Activated CD4-positive, alpha-beta T cell treated with anti-CD3 and anti-CD28 coated beads, Interleukin-2, amount 10 ng/mL, durations not matched to agents 7 days and 5 days (primary cell): ENCODE data around the gene OXCT1. TPM values are rescaled to one million over a fixed set of nuclear protein-coding genes. Genes with fewer than 3 reads are reported as not detected.

Experiments
- CTCF ChIA-PET: fragments of 350-600 bp; sonication (Branson Sonifier 250); formaldehyde crosslinking; loops from one replicate; lab custom pipeline; 2021; ENCODE audit warnings: antibody characterized with exemption; lab: Charles Lee
- POLR2A ChIA-PET: fragments of 350-600 bp; sonication (Branson Sonifier 250); formaldehyde crosslinking; loops from one replicate; lab custom pipeline; 2021; ENCODE audit warnings: antibody characterized with exemption; lab: Charles Lee
- DNase-seq: peaks from one replicate; pipeline ENCODE4 v3.0.0-alpha.2; 2020
- H3K27ac Mint-ChIP-seq: one replicate; pipeline ENCODE4 v1.8.0; 2021; ENCODE audit warnings: mild to moderate bottlenecking, moderate library complexity, mixed read lengths
- H3K27me3 Mint-ChIP-seq: one replicate; pipeline ENCODE4 v1.8.0; 2021; ENCODE audit warnings: mixed read lengths
- H3K36me3 Mint-ChIP-seq: one replicate; pipeline ENCODE4 v1.8.0; 2021; ENCODE audit warnings: low read depth, mixed read lengths
- H3K4me1 Mint-ChIP-seq: one replicate; pipeline ENCODE4 v1.8.0; 2021; ENCODE audit warnings: mixed read lengths
- H3K4me3 Mint-ChIP-seq: one replicate; pipeline ENCODE4 v1.8.0; 2021; ENCODE audit warnings: mild to moderate bottlenecking, moderate library complexity, mixed read lengths
- H3K9me3 Mint-ChIP-seq: one replicate; pipeline ENCODE4 v1.8.0; 2021; ENCODE audit warnings: mixed read lengths
- total RNA-seq, 2 experiments: library from RNA; stranded (reverse); gene quantifications; one replicate each; pipeline ENCODE4 v1.2.3, GENCODE V29; 2021

Gene OXCT1
- 10 to 100 TPM; 58.7 to 59.9 TPM for total RNA-seq

DNA sequence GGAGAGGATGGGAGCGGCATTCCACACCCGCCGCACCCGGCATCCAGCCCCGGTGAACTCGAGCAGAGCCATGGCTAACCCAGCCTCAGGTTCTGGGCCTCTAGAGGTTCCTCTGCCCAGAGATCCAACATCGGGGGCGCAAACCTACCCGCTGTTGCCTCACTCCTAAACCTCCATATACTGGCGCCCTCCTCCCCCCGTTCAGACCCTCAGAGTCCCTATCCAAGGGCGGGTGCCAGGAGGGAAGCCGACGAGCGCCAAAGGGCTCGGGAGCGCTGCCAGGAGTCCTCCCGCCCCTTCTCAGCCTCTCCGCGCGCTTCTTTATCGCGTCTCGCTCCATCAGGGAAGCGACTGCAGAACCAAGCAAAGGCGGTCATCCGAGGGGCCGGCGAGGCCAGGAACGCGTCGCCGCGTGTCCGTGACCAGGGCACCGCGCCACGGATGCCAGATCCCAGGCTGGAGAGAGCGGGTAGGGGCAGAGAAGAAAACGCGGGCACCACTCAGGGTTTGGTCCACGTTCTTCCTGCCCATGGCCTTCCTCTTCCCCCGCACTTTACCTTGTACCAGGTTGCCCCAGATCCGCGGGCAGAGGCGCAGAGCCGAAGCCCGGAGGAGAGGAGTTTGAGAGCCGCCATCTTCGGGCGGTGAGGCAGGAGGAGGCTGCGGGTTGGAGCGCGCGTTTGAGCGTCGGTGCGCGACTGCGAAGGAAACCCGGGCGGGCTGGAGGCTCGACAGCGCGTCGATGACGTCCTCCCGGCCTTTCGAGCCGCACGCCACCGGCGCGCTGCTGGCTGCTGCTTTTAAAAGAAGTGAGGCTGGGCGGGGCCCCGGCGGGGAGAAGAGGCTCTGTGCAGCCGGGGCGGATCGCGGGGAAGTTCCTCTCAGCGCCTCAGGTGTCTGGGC, at the start of gene OXCT1:
TSS of gene OXCT1 (minus strand) at position 702 of the 903 bp plus-strand sequence. CDS start at position 635, 67 bp downstream.
- CTCF ChIA-PET, result no interaction called here
- Mint-ChIP-seq H3K27ac (peak within 1 kb of the TSS; percentile 94), H3K4me1 (peaks cover 50% of the 10 kb centered on the region), H3K4me3 (peak within 1 kb of the TSS; percentile 89), H3K9me3 (peaks cover 2% of the 10 kb centered on the region), H3K27me3 (no peaks in the 10 kb centered on the region), H3K36me3 (peaks cover 23% of the 10 kb centered on the region)
- POLR2A ChIA-PET, result no interaction called here
- peak; percentile 95 for DNase-seq

DNA sequence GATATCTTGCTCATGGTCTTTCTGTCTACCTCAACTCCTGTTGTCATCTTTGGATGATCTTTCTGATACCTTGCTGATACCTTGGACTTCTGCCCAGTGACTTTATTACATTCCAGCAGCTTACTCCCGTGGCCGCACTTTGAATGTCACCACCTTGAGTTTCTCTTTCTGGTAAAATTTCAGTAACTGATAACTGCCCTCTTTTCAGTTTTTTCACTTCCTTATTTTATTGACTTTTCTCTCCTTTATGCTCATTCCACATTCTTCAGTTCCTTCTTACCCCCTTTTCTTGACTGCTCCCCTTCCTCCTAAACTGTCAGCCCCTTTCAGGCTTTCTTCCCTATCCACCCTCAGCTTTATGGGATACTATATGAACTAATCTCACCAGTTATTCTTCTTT, 47.9 kb upstream of the OXCT1 start:
- Mint-ChIP-seq H3K4me1 (peaks cover 1% of the 10 kb centered on the region), H3K36me3 (peaks cover 64% of the 10 kb centered on the region), H3K4me3 (no peak overlapping the region), H3K9me3 (no peaks in the 10 kb centered on the region), H3K27ac (no peak overlapping the region), H3K27me3 (no peaks in the 10 kb centered on the region)
- CTCF ChIA-PET, result no interaction called here
- POLR2A ChIA-PET, result no interaction called here
- no peak for DNase-seq

DNA sequence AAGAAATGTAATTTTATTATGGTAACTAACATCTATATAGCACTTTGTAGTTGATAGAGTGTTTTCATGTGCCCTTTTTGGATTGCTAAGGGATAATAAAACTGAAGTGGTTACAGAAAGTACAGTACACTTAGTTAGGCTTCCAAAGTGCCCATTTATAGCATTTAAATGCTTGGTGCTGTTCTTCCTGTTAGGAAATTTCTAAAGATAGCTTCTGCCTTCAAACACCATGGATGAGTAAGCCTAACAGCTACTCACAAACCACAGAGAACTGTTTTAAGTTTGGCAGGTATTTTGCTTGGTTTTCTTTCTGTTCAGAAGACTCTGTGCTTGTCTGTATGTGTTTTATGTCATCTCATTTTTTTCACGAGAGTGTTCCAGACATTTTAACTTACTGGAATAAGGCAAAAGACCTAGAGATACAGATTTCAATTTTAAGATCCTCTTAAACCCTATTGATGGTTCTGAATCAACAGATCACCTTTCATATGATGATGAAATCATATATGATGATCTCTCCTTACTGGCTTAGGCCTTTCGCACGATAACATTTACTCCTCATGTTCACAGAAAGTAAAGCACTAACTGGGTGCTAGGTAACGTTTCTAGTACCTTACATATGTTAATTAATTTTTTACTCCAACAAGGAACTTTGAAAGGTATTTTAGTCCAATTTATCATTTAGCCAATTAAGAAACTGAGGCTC, 38.3 kb upstream of the OXCT1 start:
- Mint-ChIP-seq H3K4me1 (peaks cover 42% of the 10 kb centered on the region), H3K27me3 (no peaks in the 10 kb centered on the region), H3K36me3 (peaks cover 56% of the 10 kb centered on the region), H3K9me3 (no peaks in the 10 kb centered on the region), H3K27ac (no peak overlapping the region), H3K4me3 (no peak overlapping the region)
- ChIA-PET POLR2A (no interaction called here), CTCF (interaction anchor here (0.6 kb wide), 1 partner anchor 15 kb away, joined by 3 read pairs; no protein-coding TSS in a partner anchor)
- no peak for DNase-seq

DNA sequence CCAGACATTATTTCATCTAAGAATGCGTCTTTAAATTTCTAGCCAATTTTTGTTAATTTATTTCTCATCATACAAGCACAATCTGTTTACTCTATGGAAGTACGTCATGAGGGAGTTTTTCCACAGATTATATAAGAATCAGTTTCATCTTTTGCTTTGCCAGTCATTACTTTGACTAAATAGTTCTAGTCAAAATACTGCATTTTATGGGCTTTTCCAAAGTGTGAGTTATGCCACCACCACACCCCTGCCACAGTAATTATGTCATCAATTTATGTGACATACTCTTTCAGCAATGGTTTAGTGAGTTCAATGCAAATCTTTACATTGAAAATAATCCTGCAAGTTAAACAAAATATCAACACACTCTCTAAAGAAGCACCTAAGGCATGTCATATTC, 35.9 kb upstream of the OXCT1 start:
- Mint-ChIP-seq H3K36me3 (peaks cover 42% of the 10 kb centered on the region), H3K27me3 (peaks cover 3% of the 10 kb centered on the region), H3K9me3 (no peaks in the 10 kb centered on the region), H3K27ac (no peak overlapping the region), H3K4me3 (no peak overlapping the region), H3K4me1 (peaks cover 49% of the 10 kb centered on the region)
- POLR2A ChIA-PET, result no interaction called here
- DNase-seq, result no peak
- CTCF ChIA-PET, result no interaction called here

DNA sequence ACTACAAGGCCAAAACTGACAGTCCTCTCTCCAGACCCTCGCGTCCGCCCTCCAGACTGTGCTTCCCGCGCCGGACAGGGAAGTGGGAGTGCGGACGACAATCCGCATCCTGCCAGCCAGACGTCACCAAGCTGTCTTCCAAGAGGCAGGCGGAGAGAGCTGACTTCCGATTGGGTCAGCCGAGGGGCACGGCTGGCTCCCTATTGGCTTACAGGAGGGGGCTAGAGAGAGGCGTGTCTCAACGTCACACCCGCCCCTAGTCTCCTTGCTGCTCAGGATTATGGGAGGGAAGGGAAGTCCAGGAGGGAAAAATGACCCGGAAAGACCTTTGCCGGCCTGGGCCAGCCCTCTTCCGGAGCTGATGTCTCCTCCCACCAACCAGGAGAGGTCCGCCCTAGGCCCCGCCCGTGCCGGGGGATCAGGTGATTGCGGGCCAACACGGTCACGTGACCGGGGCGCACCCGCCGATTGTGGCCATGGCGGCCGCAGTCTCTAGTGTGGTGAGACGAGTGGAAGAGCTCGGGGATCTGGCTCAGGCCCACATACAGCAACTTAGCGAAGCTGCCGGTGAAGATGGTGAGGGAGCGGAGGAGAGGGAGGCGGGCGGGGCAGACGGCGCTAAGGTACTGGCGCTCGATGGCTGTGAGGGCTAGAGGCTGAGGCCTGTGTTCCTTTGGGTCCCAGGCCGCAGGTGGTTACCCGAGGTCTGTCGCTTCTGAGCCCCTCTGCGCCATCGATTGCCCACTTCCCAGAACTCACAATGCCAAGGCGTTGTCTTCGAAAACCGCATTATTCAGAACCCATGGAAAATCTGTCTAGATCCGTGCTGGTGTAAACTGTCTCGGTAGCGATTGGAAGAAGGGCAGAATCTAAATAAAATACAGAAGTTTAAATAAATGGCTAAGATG, 33.9 kb upstream of the OXCT1 start, which contains the start of gene RIMOC1:
TSS of gene RIMOC1 (plus strand) at position 453 of the 908 bp plus-strand sequence. CDS start at position 477, 24 bp downstream.
- Mint-ChIP-seq H3K4me1 (peaks cover 47% of the 10 kb centered on the region), H3K27ac (peak within 1 kb of the TSS; percentile 97), H3K27me3 (peaks cover 4% of the 10 kb centered on the region), H3K9me3 (no peaks in the 10 kb centered on the region), H3K36me3 (peaks cover 30% of the 10 kb centered on the region), H3K4me3 (peak within 1 kb of the TSS; percentile 97)
- ChIA-PET POLR2A (interaction anchor here (0.8 to 1.4 kb wide), 5 partner anchors 19 to 1116 kb away, joined by 3 to 9 read pairs (median 3); partner anchors contain the start of gene FBXO4), CTCF (interaction anchor here (0.8 to 1.4 kb wide), 7 partner anchors 9 to 1088 kb away, joined by 3 to 8 read pairs (median 5); partner anchors contain the start of gene FBXO4)
- DNase-seq, result peak; percentile 99

DNA sequence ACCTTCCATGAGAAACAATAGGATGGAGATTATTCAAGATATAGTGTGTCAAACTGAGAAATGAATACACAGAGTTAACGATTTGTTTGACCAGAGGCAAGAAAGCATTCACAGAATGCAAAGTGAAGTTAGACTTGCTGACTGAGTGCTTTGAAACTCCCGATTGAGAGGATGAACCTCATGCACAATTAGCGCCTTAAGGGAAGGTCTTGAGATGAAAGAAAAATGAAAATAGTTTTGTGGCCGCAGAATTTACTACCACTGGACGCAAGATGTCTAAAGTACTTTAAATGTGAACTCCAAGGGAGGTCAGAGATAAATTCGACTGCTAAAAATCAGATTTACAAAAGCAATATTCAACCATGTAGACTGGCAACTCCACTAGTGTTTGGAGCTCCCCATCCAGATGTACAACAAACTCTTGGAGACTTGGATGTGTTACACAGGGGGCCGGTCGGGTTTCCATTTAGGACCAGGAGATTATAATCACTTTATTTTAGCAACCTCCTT, 33.2 kb upstream of the OXCT1 start:
- CTCF ChIA-PET, result interaction anchor here (0.8 to 1.4 kb wide), 6 partner anchors 9 to 1089 kb away, joined by 3 to 8 read pairs (median 6); no protein-coding TSS in a partner anchor
- no peak for DNase-seq
- no peaks in the 10 kb centered on the region for H3K9me3 Mint-ChIP-seq
- H3K36me3 Mint-ChIP-seq, result peaks cover 26% of the 10 kb centered on the region
- POLR2A ChIA-PET, result interaction anchor here (0.8 to 1.4 kb wide), 4 partner anchors 18 to 1117 kb away, joined by 3 to 9 read pairs (median 4); partner anchors contain the start of gene FBXO4
- peaks cover 43% of the 10 kb centered on the region for H3K4me1 Mint-ChIP-seq
- H3K4me3 Mint-ChIP-seq, result peak overlapping the region; percentile 97
- H3K27me3 Mint-ChIP-seq, result peaks cover 8% of the 10 kb centered on the region
- H3K27ac Mint-ChIP-seq, result peak overlapping the region; percentile 97

DNA sequence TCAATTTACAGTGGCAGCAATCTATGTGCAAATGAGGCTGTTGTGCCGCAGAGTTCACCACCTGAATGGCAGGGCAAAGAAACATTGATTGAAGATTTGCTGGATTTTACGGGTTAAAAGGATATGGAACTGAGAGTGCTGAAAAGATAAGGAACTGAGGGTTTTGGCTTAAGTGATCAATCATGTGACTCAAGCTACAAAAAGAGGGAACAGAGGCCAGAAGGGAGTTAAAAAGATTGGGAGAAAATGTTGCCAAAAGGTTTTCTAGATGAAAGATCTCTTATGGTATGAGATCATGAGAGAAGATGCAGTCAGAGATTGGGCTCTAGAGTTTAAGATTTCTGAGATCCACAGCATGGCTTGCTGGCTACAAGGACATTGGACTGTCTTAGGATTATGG, 26.0 kb upstream of the OXCT1 start:
- Mint-ChIP-seq H3K4me1 (peaks cover 18% of the 10 kb centered on the region), H3K27ac (no peak overlapping the region), H3K9me3 (peaks cover 2% of the 10 kb centered on the region), H3K4me3 (no peak overlapping the region), H3K36me3 (peaks cover 7% of the 10 kb centered on the region), H3K27me3 (peaks cover 33% of the 10 kb centered on the region)
- ChIA-PET POLR2A (no interaction called here), CTCF (interaction anchor here (0.8 kb wide), 1 partner anchor 11 kb away, joined by 3 read pairs; no protein-coding TSS in a partner anchor)
- DNase-seq, result no peak

DNA sequence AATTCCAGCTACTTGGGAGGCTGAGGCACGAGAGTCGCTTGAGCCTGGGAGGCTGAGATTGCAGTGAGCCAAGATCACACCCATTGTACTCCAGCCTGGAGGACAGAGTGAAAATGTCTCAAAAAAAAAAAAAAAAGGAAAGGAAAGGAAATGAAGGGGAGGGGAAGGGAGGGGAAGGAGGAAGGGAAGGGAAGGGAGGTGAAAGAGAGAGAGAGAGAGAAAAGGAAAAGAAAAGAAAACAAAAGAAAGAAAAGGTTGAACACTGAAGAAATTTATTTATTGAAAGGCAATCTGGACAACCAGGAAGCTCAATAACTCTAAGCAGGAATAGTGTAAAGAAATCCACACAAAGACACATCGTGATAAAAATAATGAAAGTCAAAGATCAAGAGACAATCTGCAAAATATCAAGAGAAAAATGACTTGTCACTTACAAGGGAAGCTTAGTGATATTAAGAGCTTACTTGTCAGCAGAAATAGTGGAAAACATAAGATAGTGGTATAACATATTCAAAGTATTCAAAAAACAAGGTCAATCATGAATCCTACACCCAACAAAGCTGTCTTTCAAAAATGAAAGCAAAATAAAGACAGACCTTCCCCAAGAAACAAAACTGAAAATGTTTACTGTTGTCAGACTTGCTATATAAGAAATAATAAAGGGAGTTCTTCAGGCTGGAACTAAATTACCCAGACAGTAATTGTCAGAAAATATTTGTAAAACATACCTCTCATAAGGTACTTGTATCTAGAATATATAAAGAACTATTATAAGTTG, 23.0 kb upstream of the OXCT1 start:
- H3K27ac Mint-ChIP-seq, result peak overlapping the region; percentile 65
- peaks cover 36% of the 10 kb centered on the region for H3K27me3 Mint-ChIP-seq
- peaks cover 22% of the 10 kb centered on the region for H3K4me1 Mint-ChIP-seq
- H3K4me3 Mint-ChIP-seq, result peak overlapping the region; percentile 5
- ChIA-PET POLR2A (no interaction called here), CTCF (interaction anchor here (0.8 to 1.2 kb wide), 4 partner anchors 8 to 152 kb away, joined by 3 to 5 read pairs (median 3); partner anchors contain the start of gene RIMOC1)
- peaks cover 2% of the 10 kb centered on the region for H3K9me3 Mint-ChIP-seq
- DNase-seq, result no peak
- H3K36me3 Mint-ChIP-seq, result peaks cover 7% of the 10 kb centered on the region

DNA sequence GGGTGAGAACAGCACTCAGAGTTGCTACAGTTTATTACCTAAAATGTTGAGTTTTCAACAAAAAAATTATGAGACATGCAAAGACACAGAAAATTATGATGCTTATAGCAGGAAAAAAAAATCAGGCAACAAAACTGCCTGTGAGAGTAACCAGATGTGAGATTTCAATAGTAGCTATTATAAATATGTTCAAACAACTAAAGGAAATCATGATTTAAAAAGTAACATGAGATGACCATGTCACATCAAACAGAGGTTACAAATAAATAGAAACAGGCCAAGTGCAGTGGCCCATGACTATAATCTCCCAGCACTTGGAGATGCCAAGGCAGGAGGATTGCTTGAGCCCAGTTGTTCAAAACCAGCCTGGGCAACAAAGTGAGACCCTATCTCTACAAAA, 21.8 kb upstream of the OXCT1 start:
- Mint-ChIP-seq H3K27me3 (peaks cover 38% of the 10 kb centered on the region), H3K36me3 (peaks cover 7% of the 10 kb centered on the region), H3K27ac (no peak overlapping the region), H3K9me3 (peaks cover 2% of the 10 kb centered on the region), H3K4me1 (peaks cover 22% of the 10 kb centered on the region), H3K4me3 (no peak overlapping the region)
- ChIA-PET CTCF (interaction anchor here (1.1 kb wide), 1 partner anchor 99 kb away, joined by 3 read pairs; no protein-coding TSS in a partner anchor), POLR2A (interaction anchor here (0.7 kb wide), 1 partner anchor 1647 kb away, joined by 3 read pairs; no protein-coding TSS in a partner anchor)
- DNase-seq, result no peak

DNA sequence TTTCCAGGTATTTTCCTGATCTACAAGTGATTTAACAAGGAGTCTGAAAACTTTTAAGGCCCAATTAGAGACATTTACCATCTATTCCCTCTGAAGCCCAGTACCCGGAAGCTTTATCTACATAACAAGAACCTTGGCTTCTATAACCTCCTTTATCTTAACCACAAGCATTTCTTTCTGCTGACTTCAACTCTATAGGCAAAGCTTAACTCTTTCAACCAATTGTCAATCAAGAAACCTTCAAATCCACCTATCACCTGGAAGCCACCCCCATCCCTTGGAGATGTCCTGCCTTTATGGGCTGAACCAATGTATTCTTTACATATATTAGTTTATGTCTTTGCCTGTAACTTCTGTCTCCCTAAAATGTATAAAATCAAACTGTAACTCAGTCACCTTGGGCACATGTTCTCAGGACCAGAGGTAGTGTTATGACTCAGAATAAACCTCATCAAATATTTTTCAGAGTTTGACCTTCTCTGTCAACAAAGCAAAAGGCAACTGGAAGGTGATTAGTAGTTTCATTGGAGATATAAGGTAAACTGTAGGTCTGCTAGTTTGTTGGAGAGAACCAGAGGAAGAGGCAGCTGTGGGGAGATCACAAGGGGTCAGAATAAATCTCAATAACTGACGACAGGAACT, 21.0 kb upstream of the OXCT1 start:
- ChIA-PET CTCF (interaction anchor here (0.5 kb wide), 1 partner anchor 1059 kb away, joined by 3 read pairs; no protein-coding TSS in a partner anchor), POLR2A (no interaction called here)
- H3K4me3 Mint-ChIP-seq, result no peak overlapping the region
- H3K36me3 Mint-ChIP-seq, result peaks cover 5% of the 10 kb centered on the region
- no peak for DNase-seq
- no peak overlapping the region for H3K27ac Mint-ChIP-seq
- peaks cover 22% of the 10 kb centered on the region for H3K4me1 Mint-ChIP-seq
- peaks cover 30% of the 10 kb centered on the region for H3K27me3 Mint-ChIP-seq
- H3K9me3 Mint-ChIP-seq, result peaks cover 2% of the 10 kb centered on the region
